ENCODE measurements around the gene TYROBP. TPM values are rescaled to one million over a fixed set of nuclear protein-coding genes. Genes with fewer than 3 reads are reported as not detected.

Gene TYROBP
- total RNA-seq, 2 donors from 2014 or later: 30.6 to 60.7 TPM

- no peak for DNase-seq (ENCODE audit: low spot score)
- Histone ChIP-seq H3K36me3 (no peaks in the 10 kb centered on the region), H3K4me1 (replicated peaks) (peaks cover 7% of the 10 kb centered on the region), H3K9me3 (no peaks in the 10 kb centered on the region), H3K27ac (no peak overlapping the region), H3K27me3 (replicated peaks; ENCODE audit: insufficient read depth) (no peaks in the 10 kb centered on the region), H3K4me3 (peak overlapping the region; percentile 72 to 77)
- intact Hi-C loops (cut with DNase I): loop anchor here (5.0 kb wide), 1 partner anchor 180 kb away; the partner anchor contains the start of genes HSPB6 and PROSER3
- TF ChIP-seq CTCF (IDR thresholded peaks at IDR 0.05) (no peak), POLR2A (IDR thresholded peaks at IDR 0.05) (no peak), POLR2AphosphoS5 (IDR thresholded peaks at IDR 0.05) (no peak)
- 45% methylated on average over 14 of the region's 14 CpGs for WGBS
Measured at GRCh38 chr19:35937345-35938281, 29.5 kb upstream of the TYROBP start.

- intact Hi-C loops (cut with DNase I): loop anchor here (5.0 kb wide), 1 partner anchor 180 kb away; the partner anchor contains the start of genes HSPB6 and PROSER3
Measured at GRCh38 chr19:35936738-35937268, 28.7 kb upstream of the TYROBP start.

GRCh38 chr19:35935911-35936737, 28.0 kb upstream of the TYROBP start, which contains the start of gene LRFN3:
TSS of gene LRFN3 (plus strand) at chr19:35936374. CDS start at chr19:35939426, 3,052 bp downstream.
- TF ChIP-seq CTCF (IDR thresholded peaks at IDR 0.05) (no peak), POLR2AphosphoS5 (IDR thresholded peaks at IDR 0.05) (peak; percentile 55), POLR2A (IDR thresholded peaks at IDR 0.05) (no peak)
- peak; percentile 66 for DNase-seq (ENCODE audit: low spot score)
- Histone ChIP-seq H3K27me3 (replicated peaks; ENCODE audit: insufficient read depth) (no peaks in the 10 kb centered on the region), H3K27ac (peak within 1 kb of the TSS; percentile 78 to 86), H3K9me3 (no peaks in the 10 kb centered on the region), H3K36me3 (no peaks in the 10 kb centered on the region), H3K4me3 (peak within 1 kb of the TSS; percentile 72 to 77), H3K4me1 (replicated peaks) (peaks cover 7% of the 10 kb centered on the region)
- WGBS: under 1% methylated on average over 44 of the region's 68 CpGs
- intact Hi-C loops (cut with DNase I): loop anchor here (5.0 kb wide), 1 partner anchor 179 kb away; the partner anchor contains the start of genes HSPB6 and PROSER3

More at GRCh38 chr19:35936738-35937268, 28.7 kb upstream of the TYROBP start:
- 23% methylated on average over 11 of the region's 11 CpGs for WGBS
- H3K36me3 ChIP-seq: no peaks in the 10 kb centered on the region
- H3K4me3 ChIP-seq: peak overlapping the region; percentile 72 to 77
- no peak for DNase-seq (ENCODE audit: low spot score)
- TF ChIP-seq POLR2A (IDR thresholded peaks at IDR 0.05) (no peak), POLR2AphosphoS5 (IDR thresholded peaks at IDR 0.05) (no peak), CTCF (IDR thresholded peaks at IDR 0.05) (no peak)
- H3K9me3 ChIP-seq: no peaks in the 10 kb centered on the region
- H3K27me3 ChIP-seq (replicated peaks; ENCODE audit: insufficient read depth): no peaks in the 10 kb centered on the region
- H3K4me1 ChIP-seq (replicated peaks): peaks cover 7% of the 10 kb centered on the region
- H3K27ac ChIP-seq: peak overlapping the region; percentile 78 to 86

- DNase-seq (ENCODE audit: low spot score): no peak
- Histone ChIP-seq H3K9me3 (no peaks in the 10 kb centered on the region), H3K4me3 (no peak overlapping the region), H3K27me3 (replicated peaks; ENCODE audit: insufficient read depth) (no peaks in the 10 kb centered on the region), H3K36me3 (no peaks in the 10 kb centered on the region), H3K27ac (no peak overlapping the region), H3K4me1 (replicated peaks) (peaks cover 4% of the 10 kb centered on the region)
- intact Hi-C loops (cut with DNase I): loop anchor here (5.0 kb wide), 1 partner anchor 190 kb away; the partner anchor contains the start of gene IGFLR1
- 65% methylated on average over 7 of the region's 7 CpGs for WGBS
- TF ChIP-seq CTCF (IDR thresholded peaks at IDR 0.05) (no peak), POLR2A (IDR thresholded peaks at IDR 0.05) (no peak), POLR2AphosphoS5 (IDR thresholded peaks at IDR 0.05) (no peak)
Measured at GRCh38 chr19:35932291-35932936, 24.3 kb upstream of the TYROBP start.

Data from prostate gland (tissue), 2 donors.